Mesothelial cell of epicardium (in vitro differentiated cells): ENCODE data around the gene FGD3. TPM values are rescaled to one million over a fixed set of nuclear protein-coding genes. Genes with fewer than 3 reads are reported as not detected.

Source experiments
- DNase-seq, 2 experiments: peaks; one replicate each; pipeline ENCODE4 v3.0.0; 2021; ENCODE audit warnings: low spot score in 2 of 2; ENCODE audit not compliant: unreplicated experiment in 2 of 2
- H3K27ac Mint-ChIP-seq: 2 replicates; pipeline ENCODE4 v1.8.0; 2021; ENCODE audit warnings: mixed read lengths
- H3K27me3 Mint-ChIP-seq: 2 replicates; pipeline ENCODE4 v1.8.0; 2021; ENCODE audit warnings: low read depth, mixed read lengths
- H3K36me3 Mint-ChIP-seq: 2 replicates; pipeline ENCODE4 v1.8.0; 2021; ENCODE audit warnings: mixed read lengths
- H3K4me1 Mint-ChIP-seq: 2 replicates; pipeline ENCODE4 v1.8.0; 2021; ENCODE audit warnings: mixed read lengths
- H3K4me3 Mint-ChIP-seq: 2 replicates; pipeline ENCODE4 v1.8.0; 2021; ENCODE audit warnings: mild to moderate bottlenecking, moderate library complexity, mixed read lengths
- H3K9me3 Mint-ChIP-seq: 2 replicates; pipeline ENCODE4 v1.8.0; 2021; ENCODE audit warnings: mixed read lengths
- CTCF ChIP-seq: fragments of 200-600 bp; sonication (generic); IDR thresholded peaks from one replicate; pipeline ENCODE4 v1.5.0; 2021; ENCODE audit warnings: antibody characterized with exemption; ENCODE audit not compliant: unreplicated experiment
- total RNA-seq: library from RNA; stranded (reverse); gene quantifications from 3 replicates; pipeline ENCODE4 v1.2.1, GENCODE V29; 2021

FGD3 gene
- total RNA-seq, 1 donor from 2014 or later: 36.3 TPM

- no peak for DNase-seq
- Mint-ChIP-seq H3K9me3 (no peaks in the 10 kb centered on the region), H3K27ac (peak overlapping the region; percentile 91), H3K36me3 (no peaks in the 10 kb centered on the region), H3K4me3 (no peak overlapping the region), H3K27me3 (no peaks in the 10 kb centered on the region), H3K4me1 (peaks cover 47% of the 10 kb centered on the region)
- no peak for TF ChIP-seq CTCF
These were observed 23.2 kb downstream of the FGD3 start for GRCh38 chr9:92970467-92970923.

GRCh38 chr9:92971121-92971520 is 23.8 kb downstream of the FGD3 start:
- DNase-seq: no peak
- Mint-ChIP-seq H3K27ac (peak overlapping the region; percentile 91), H3K36me3 (no peaks in the 10 kb centered on the region), H3K9me3 (no peaks in the 10 kb centered on the region), H3K4me1 (peaks cover 51% of the 10 kb centered on the region), H3K27me3 (no peaks in the 10 kb centered on the region), H3K4me3 (no peak overlapping the region)
- TF ChIP-seq CTCF: no peak

DNA sequence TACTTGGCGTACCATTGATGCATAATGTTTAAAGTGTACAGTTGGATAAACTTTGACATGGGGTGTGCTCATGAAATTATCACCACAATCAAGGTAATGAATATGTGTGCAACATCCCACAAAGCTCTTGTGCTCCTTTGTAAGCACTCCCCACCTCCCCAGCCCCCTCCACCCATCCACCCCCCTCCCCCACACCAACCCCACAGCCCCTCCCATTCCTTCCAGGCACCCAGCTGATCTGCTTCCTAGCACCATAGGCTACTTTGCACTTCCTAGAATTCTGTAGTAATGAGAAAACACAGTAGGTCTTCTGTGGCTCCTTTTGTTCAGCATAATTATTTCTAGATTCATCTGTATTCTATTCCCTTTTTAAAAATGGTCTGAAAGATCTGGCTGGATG is 24.5 kb downstream of the FGD3 start:
- Mint-ChIP-seq H3K36me3 (no peaks in the 10 kb centered on the region), H3K4me3 (no peak overlapping the region), H3K27ac (peak overlapping the region; percentile 80), H3K27me3 (no peaks in the 10 kb centered on the region), H3K9me3 (no peaks in the 10 kb centered on the region), H3K4me1 (peaks cover 58% of the 10 kb centered on the region)
- TF ChIP-seq CTCF: no peak
- no peak for DNase-seq

DNA sequence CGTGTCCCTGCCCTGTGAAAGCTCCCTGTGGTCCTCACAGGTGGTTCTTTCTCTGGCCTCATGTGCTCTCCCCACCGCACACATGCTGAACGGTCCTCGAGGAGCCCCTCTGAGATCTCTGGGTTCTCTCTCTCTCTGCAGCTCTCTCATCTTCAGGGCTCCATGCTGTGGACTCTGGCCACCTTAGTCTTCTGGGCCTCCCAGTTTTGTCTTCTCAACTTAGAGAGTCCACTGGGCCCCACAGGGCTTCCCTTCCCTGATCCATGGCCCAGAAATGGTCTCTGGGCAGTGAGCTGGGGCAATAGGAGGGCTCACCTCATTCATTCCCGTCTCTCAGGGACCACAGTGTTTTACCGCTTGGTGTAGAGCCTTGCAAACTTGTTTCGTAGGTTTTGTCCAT is 26.4 kb downstream of the FGD3 start:
- peak overlapping the region; percentile 99 for H3K27ac Mint-ChIP-seq
- peak overlapping the region; percentile 57 for H3K4me3 Mint-ChIP-seq
- H3K4me1 Mint-ChIP-seq: peaks cover 69% of the 10 kb centered on the region

GRCh38 chr9:92974161-92974661 is 26.9 kb downstream of the FGD3 start:
- H3K27me3 Mint-ChIP-seq: no peaks in the 10 kb centered on the region
- H3K36me3 Mint-ChIP-seq: peaks cover 3% of the 10 kb centered on the region
- H3K4me3 Mint-ChIP-seq: peak overlapping the region; percentile 57
- H3K9me3 Mint-ChIP-seq: no peaks in the 10 kb centered on the region
- peak in 1 of 2 experiments; percentile 66 for DNase-seq
- peaks cover 74% of the 10 kb centered on the region for H3K4me1 Mint-ChIP-seq
- TF ChIP-seq CTCF: no peak
- H3K27ac Mint-ChIP-seq: peak overlapping the region; percentile 99

More for the DNA sequence above, 26.4 kb downstream of the FGD3 start:
- no peaks in the 10 kb centered on the region for H3K36me3 Mint-ChIP-seq
- no peak for DNase-seq
- H3K27me3 Mint-ChIP-seq: no peaks in the 10 kb centered on the region
- H3K9me3 Mint-ChIP-seq: no peaks in the 10 kb centered on the region
- TF ChIP-seq CTCF: no peak
